HG03095 (cell line): ENCODE data around the gene ARHGAP28.

Source experiments
- ATAC-seq: cut with Tn5 transposase; IDR thresholded peaks from one replicate; pipeline ENCODE4 v1.9.1; 2021; ENCODE audit warnings: moderate library complexity; ENCODE audit not compliant: unreplicated experiment

ARHGAP28 gene, protein sequence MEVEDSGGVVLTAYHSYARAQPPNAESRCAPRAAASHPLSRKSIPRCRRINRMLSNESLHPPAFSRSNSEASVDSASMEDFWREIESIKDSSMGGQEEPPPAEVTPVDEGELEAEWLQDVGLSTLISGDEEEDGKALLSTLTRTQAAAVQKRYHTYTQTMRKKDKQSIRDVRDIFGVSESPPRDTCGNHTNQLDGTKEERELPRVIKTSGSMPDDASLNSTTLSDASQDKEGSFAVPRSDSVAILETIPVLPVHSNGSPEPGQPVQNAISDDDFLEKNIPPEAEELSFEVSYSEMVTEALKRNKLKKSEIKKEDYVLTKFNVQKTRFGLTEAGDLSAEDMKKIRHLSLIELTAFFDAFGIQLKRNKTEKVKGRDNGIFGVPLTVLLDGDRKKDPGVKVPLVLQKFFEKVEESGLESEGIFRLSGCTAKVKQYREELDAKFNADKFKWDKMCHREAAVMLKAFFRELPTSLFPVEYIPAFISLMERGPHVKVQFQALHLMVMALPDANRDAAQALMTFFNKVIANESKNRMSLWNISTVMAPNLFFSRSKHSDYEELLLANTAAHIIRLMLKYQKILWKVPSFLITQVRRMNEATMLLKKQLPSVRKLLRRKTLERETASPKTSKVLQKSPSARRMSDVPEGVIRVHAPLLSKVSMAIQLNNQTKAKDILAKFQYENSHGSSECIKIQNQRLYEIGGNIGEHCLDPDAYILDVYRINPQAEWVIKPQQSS

DNA sequence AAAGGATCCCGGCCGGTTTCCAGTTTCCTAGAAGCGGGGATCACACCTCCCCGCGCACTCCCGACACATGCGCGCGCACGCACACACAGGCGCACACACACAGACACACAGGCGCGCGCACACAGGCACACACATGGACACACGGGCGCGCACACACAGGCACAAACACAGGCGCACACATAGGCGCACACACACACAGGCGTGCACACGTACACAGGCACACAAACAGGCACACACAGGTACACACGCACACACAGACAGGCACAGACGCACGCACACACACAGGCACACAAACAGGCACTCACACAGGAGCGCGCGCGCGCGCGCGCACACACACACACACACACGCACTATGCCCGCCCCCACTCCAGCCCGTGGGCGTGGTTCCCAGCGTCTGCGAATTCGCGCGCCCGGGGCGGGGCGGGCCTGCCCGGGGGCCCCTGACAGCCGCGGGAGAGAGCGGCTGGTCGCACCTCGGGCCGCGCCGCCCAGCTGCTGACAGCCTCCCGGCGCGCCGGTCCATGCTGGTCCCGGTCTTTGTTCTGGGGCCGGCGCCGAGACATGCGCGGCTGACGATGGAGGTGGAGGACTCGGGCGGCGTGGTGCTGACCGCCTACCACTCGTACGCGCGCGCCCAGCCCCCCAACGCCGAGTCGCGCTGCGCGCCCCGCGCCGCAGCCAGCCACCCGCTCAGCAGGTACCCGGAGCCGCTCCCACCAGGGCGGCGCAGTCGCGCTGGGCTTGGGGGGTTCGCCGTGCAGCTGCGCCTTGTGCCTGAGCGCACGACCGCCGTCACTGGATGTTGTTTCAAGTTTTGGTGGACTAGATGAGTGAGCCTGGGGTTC lies at the start of gene ARHGAP28:
ARHGAP28 (plus strand) TSS at position 470 of the 845 bp plus-strand sequence; CDS start at position 576, 106 bp downstream.
- no peak for ATAC-seq

DNA sequence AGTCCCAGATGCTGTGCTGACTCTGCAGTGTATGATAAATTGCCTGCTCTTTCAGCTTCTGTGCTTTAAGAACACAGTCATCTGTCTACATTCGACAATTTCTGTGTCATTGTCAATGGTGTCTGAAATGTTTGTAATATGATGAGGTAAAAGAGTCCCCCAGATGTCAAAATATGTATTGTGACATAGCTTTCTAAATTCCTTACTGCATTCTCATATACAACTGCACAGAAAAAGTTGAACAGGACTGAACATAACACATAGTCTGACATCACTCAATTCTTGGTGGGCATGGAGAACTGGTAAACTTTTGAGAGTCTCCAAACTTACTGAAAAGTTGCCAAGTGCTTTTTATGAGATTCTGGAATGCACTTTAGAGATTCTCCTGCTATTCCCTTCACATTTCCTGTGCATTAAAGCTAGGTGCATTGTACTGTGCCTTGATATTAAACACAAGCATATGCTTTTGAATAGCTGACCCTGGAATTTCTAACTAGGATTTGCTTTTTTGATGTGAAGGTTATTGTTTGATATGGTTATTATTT lies 48.1 kb upstream of the ARHGAP28 start:
- no peak for ATAC-seq

- ATAC-seq, result no peak
These were observed 46.9 kb upstream of the ARHGAP28 start for GRCh38 chr18:6682437-6683111.

- no peak for ATAC-seq
These were observed 46.2 kb upstream of the ARHGAP28 start for GRCh38 chr18:6683112-6683876.

DNA sequence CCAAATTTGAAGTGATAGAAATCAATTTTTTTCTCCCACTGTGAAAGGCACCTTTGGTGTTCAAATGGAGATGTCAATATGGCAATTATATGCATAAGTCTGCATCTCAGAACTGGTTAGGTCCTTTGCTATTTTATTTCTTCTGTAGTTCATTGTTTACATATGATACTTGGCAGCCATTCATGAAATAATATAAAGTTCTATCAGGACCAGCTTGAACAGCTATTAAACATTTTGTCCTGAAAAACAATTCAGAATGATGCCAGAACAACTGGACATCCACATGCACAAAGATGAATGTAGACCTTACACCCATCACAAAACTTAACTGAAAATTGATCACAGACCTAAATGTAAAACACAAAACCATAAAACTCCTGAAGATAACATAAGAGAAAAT lies 41.8 kb upstream of the ARHGAP28 start:
- ATAC-seq, result no peak

- ATAC-seq, result no peak
These were observed 20.6 kb upstream of the ARHGAP28 start for GRCh38 chr18:6708890-6709289.

- no peak for ATAC-seq
These were observed 18.0 kb upstream of the ARHGAP28 start for GRCh38 chr18:6711467-6711866.

- ATAC-seq, result no peak
These were observed 17.1 kb upstream of the ARHGAP28 start for GRCh38 chr18:6712401-6712800.

GRCh38 chr18:6714010-6714409 lies 15.5 kb upstream of the ARHGAP28 start:
- no peak for ATAC-seq

GRCh38 chr18:6718267-6718666 lies 11.2 kb upstream of the ARHGAP28 start:
- no peak for ATAC-seq

DNA sequence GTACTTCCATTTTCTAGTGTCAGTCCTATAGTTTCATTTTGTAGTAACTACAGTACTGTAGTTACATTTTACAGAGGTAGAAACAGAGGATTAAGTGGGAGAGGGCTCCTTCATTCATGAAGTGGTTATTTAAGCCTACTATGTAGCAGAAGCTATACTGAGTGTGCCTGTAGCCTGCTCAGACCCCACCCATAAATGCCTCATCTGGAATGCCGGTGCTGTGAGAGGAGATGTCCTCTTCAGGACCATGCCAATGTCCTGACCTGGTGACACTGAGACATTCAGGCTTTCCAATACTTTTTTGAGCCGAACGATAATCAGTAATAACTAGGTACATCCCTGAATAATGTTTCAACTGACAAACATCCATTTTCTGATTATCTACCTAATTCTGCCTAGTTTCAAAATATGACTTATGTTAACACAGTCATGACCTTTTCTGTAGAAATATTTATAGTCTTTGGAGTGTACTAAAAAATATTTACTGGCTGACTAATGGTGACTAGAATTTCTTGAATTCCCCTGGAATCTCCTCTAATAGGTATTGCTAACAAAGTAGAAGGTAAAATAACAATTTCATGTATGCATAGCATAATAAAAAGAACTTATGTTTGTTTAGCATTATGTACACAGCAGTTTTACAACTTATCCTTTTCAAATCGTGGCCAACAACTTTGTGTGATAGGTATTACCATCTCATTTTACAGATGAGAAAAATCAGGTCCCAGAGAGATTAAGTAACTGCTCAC lies 10.2 kb upstream of the ARHGAP28 start:
- no peak for ATAC-seq

DNA sequence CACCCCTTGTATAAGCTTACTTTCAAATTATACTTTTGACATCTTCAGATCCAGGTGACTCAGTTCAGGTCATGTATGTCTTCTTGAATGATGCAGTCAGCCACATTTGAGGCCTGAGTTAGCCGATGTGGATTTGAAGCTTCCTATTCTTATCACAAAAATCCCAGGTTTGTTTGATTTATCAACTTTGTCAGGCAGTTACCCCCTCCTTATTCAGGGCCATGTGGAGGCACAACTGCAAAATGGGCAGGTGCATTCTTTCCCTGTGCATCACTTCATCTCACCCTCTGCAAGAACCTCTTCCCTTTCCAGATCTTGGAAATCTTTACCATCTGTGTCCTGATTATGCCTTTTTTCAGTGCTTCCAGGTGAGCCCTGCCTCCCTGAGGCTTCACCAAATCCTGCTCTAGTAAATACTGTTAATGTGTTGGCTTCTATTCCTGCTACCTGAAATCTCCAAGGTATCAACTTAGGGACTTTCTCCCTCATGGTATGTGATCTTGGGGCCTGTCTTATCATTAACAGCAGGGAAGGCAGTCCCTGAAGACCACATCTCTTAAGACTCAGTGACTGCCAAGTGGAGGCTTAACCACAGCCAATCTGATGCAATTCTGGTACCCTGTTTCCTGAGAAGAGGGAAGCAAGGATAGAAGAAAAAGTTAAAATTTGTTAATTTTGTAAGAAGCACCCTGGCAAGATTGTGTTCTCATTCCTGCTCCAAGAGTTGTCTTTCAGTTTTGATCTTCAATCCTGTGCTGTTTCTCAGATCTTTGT lies 9.4 kb upstream of the ARHGAP28 start:
- ATAC-seq, result no peak

DNA sequence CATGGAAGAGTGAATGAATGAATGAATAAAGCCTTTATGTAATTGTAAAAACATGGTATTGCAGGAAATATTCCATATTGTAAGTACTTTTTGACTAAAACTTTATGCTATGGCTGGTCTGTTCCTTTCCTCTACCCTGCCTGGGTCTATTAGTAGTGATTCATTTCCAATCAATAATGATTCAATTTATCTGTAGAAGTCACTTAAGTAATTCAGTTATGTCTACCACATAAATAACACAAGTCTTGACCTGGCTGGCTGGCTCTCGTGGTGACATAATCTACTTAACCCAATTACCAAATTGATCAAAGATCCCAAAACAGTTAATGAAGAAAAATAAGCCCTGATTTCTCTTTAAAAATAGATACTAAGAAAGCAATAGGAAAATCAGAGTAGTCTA lies 7.8 kb upstream of the ARHGAP28 start:
- ATAC-seq, result no peak

DNA sequence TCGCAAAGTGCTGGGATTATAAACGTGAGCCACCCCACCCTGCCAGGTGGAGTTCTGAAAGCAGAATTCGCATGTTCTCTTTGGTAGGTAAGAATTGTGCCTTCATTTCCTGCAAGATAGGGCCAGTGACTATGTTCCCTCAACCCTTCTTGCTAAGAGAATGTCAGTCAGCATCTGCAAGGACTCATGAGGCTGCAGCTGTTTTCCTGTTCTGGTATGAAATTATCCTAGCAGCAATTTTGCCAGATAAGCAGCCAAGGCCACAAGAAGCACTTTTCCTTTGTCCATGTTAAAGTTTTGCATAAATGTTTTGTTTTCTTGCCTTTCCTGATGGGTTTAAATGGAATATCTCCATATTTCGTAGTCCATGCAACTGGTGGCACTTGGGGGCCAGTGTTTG lies 6.8 kb upstream of the ARHGAP28 start:
- no peak for ATAC-seq

- ATAC-seq, result no peak
These were observed 5.2 kb upstream of the ARHGAP28 start for GRCh38 chr18:6724331-6724730.

- no peak for ATAC-seq
These were observed 1.2 kb upstream of the ARHGAP28 start for GRCh38 chr18:6728331-6728730.

- ATAC-seq, result no peak
These were observed 688 bp upstream of the ARHGAP28 start for GRCh38 chr18:6728809-6729246.
